Neural crest cell (in vitro differentiated cells): ENCODE measurements around the gene TBC1D20. TPM values are rescaled to one million over a fixed set of nuclear protein-coding genes. Genes with fewer than 3 reads are reported as not detected.

ENCODE experiments used
- DNase-seq: peaks from one replicate; pipeline ENCODE4 v3.0.0; 2021; ENCODE audit warnings: low read depth, mixed read lengths, low spot score
- H3K27ac Mint-ChIP-seq: one replicate; pipeline ENCODE4 v1.8.0; 2021; ENCODE audit warnings: mild to moderate bottlenecking, mixed read lengths; ENCODE audit not compliant: unreplicated experiment
- H3K27me3 Mint-ChIP-seq: 2 replicates; pipeline ENCODE4 v1.8.0; 2021; ENCODE audit warnings: low read depth, mild to moderate bottlenecking, mixed read lengths
- H3K36me3 Mint-ChIP-seq: 2 replicates; pipeline ENCODE4 v1.8.0; 2021; ENCODE audit warnings: low read depth, mild to moderate bottlenecking, mixed read lengths
- H3K4me1 Mint-ChIP-seq: 2 replicates; pipeline ENCODE4 v1.8.0; 2021; ENCODE audit warnings: mixed read lengths
- H3K4me3 Mint-ChIP-seq: one replicate; pipeline ENCODE4 v1.8.0; 2021; ENCODE audit warnings: mild to moderate bottlenecking, mixed read lengths
- H3K9me3 Mint-ChIP-seq: 2 replicates; pipeline ENCODE4 v1.8.0; 2021; ENCODE audit warnings: mixed read lengths
- CTCF ChIP-seq: fragments of 200-600 bp; sonication (generic); conservative IDR thresholded peaks from 2 replicates; pipeline ENCODE4 v1.5.0; 2021; ENCODE audit warnings: antibody characterized with exemption, mild to moderate bottlenecking
- total RNA-seq: library from RNA; stranded (reverse); gene quantifications from 2 replicates; pipeline ENCODE4 v1.2.1, GENCODE V29; 2021

Gene TBC1D20
- total RNA-seq, 1 donor from 2014 or later, result 30.4 TPM

- Mint-ChIP-seq H3K36me3 (peaks cover 31% of the 10 kb centered on the region), H3K27ac (no peak overlapping the region), H3K4me3 (no peak overlapping the region)
Measured at GRCh38 chr20:416950-417800, 45.2 kb downstream of the TBC1D20 start.

GRCh38 chr20:415820-416322, 46.5 kb downstream of the TBC1D20 start:
- peaks cover 4% of the 10 kb centered on the region for H3K9me3 Mint-ChIP-seq
- peak overlapping the region; percentile 61 for H3K27ac Mint-ChIP-seq
- H3K4me1 Mint-ChIP-seq, result no peaks in the 10 kb centered on the region
- H3K36me3 Mint-ChIP-seq, result peaks cover 36% of the 10 kb centered on the region
- DNase-seq, result no peak
- no peak overlapping the region for H3K4me3 Mint-ChIP-seq
- no peaks in the 10 kb centered on the region for H3K27me3 Mint-ChIP-seq
- TF ChIP-seq CTCF, result no peak

More at GRCh38 chr20:416950-417800, 45.2 kb downstream of the TBC1D20 start:
- peaks cover 4% of the 10 kb centered on the region for H3K9me3 Mint-ChIP-seq
- H3K27me3 Mint-ChIP-seq, result no peaks in the 10 kb centered on the region
- no peak for TF ChIP-seq CTCF
- DNase-seq, result no peak
- H3K4me1 Mint-ChIP-seq, result no peaks in the 10 kb centered on the region

GRCh38 chr20:414161-414560, 48.2 kb downstream of the TBC1D20 start:
- TF ChIP-seq CTCF, result no peak
- DNase-seq, result no peak
- H3K4me1 Mint-ChIP-seq, result peaks cover 9% of the 10 kb centered on the region
- H3K9me3 Mint-ChIP-seq, result peaks cover 4% of the 10 kb centered on the region
- H3K36me3 Mint-ChIP-seq, result peaks cover 45% of the 10 kb centered on the region
- no peak overlapping the region for H3K4me3 Mint-ChIP-seq
- no peaks in the 10 kb centered on the region for H3K27me3 Mint-ChIP-seq
- no peak overlapping the region for H3K27ac Mint-ChIP-seq

GRCh38 chr20:412081-412480, 50.3 kb downstream of the TBC1D20 start:
- Mint-ChIP-seq H3K9me3 (peaks cover 4% of the 10 kb centered on the region), H3K4me1 (peaks cover 18% of the 10 kb centered on the region), H3K27ac (no peak overlapping the region), H3K27me3 (no peaks in the 10 kb centered on the region), H3K36me3 (peaks cover 41% of the 10 kb centered on the region), H3K4me3 (peak overlapping the region; percentile 54)
- no peak for DNase-seq
- TF ChIP-seq CTCF, result no peak

GRCh38 chr20:409697-410559, 52.4 kb downstream of the TBC1D20 start:
- peaks cover 23% of the 10 kb centered on the region for H3K4me1 Mint-ChIP-seq
- DNase-seq, result no peak
- H3K9me3 Mint-ChIP-seq, result peaks cover 4% of the 10 kb centered on the region
- H3K27ac Mint-ChIP-seq, result peak overlapping the region; percentile 93
- no peaks in the 10 kb centered on the region for H3K27me3 Mint-ChIP-seq
- peak overlapping the region; percentile 88 for H3K4me3 Mint-ChIP-seq
- no peak for TF ChIP-seq CTCF
- H3K36me3 Mint-ChIP-seq, result peaks cover 32% of the 10 kb centered on the region
